GM21515 (cell line): ENCODE data around the gene ZNF3.
"Not testable (repeated sequence)": the region's sequence is repeated elsewhere in the genome, so short reads cannot be mapped to it uniquely, and the experiment has no call there.

Experiments used
- ATAC-seq: cut with Tn5 transposase; IDR thresholded peaks from one replicate; pipeline ENCODE4 v1.9.1; 2021; ENCODE audit not compliant: unreplicated experiment

The ZNF3 gene

DNA sequence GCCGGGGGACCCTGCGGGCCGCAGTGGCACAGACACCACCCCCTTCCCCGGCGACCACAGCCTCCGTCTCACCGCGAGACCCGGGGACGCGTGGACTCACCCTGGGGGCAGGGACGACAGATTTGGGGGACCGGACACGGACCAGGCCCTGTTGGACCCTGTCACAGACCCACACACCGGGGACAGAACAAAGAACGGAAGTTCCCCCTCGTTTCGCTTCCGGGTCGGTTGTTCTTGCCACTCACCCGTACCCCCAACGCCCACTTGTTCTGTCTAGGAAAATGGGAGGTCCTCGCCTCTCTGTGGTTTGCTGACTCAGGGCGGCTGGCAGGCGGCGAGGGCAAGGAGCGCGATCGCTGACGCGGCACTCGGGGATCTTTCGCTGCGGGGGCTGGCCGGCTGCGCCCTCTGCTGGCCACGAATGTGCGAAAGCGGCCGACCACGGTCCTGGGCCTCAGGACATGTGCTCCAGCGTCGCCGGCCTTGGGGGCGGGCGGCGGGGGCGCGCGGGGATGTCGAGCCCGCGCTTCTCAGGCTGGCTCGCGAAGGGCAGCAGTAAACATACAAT, at the start of gene ZNF3:
ZNF3 (minus strand) TSS at position 189 of the 568 bp plus-strand sequence. CDS start 4,366 bp downstream, outside the sequence.
- peak; percentile 83 for ATAC-seq

DNA sequence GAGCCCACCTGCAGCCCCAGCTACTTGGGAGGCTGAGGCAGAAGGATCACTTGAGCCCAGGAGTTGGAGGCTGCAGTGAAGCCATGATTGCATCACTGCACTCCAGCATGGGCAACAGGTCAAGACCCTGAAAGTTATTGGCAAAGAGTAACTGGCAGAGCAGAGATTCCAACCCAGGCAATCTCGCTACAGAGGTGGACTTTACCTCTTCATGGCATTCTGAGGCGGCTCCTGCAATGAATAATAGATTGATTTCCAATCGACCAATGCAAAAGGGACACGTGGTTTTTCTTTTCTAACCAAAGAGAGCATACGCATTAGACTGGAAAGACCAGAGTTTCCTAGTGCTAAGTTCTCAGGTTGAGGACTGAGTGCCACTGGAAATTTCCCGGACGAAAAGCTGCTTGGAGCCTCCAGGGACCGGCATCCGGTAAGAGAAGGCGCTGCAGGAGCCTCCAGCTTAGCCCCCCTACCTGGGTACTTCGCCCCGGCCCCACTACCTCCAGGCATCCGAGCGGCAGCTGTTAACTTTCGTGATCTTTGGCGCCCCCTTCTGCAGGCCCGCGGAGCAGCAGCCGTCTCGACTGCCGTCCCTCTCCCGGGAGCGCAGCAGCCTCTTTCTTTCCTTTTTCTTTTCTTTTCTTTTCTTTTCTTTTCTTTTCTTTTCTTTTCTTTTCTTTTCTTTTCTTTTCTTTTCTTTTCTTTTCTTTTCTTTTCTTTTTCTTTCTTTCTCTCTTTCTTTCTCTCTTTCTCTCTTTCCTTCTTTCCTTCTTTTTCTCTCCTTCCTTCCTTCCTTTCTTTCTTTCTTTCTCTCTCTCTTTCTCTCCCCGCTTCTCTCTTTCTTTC, 49.3 kb upstream of the ZNF3 start:
- no peak for ATAC-seq

DNA sequence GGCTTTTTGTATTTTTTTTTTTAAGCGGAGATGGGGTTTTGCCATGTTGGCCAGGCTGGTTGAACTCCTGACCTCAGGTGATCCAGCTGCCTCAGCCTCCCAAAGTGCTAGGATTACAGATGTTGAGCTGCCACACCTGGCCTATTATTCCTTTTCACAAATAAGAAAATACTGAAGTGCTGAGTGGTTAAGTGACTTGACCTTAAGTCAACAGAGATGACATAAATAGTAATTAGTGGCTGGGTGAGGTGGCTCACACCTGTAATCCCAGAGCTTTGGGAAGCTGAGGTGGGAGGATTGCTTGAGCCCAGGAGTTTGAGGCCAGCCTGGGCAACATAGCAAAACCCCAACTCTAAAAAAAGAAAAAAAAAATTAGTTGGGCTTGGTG, 48.7 kb upstream of the ZNF3 start:
- ATAC-seq, result not testable (repeated sequence)

DNA sequence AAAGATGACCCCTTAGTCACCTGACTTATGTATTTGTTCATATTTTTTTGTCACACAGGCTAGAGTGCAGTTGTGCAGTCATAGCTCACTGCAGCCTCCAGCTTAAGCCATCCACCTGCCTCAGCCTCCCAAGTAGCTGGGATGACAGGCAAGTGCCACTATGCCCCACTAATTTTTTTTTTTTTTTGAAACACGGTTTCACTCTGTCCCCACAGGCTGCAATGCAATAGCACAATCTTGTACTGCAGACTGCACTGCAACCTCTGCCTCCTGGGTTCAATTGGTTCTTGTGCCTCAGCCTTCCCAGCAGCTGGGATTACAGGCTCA, 47.1 kb upstream of the ZNF3 start:
- ATAC-seq, result no peak

DNA sequence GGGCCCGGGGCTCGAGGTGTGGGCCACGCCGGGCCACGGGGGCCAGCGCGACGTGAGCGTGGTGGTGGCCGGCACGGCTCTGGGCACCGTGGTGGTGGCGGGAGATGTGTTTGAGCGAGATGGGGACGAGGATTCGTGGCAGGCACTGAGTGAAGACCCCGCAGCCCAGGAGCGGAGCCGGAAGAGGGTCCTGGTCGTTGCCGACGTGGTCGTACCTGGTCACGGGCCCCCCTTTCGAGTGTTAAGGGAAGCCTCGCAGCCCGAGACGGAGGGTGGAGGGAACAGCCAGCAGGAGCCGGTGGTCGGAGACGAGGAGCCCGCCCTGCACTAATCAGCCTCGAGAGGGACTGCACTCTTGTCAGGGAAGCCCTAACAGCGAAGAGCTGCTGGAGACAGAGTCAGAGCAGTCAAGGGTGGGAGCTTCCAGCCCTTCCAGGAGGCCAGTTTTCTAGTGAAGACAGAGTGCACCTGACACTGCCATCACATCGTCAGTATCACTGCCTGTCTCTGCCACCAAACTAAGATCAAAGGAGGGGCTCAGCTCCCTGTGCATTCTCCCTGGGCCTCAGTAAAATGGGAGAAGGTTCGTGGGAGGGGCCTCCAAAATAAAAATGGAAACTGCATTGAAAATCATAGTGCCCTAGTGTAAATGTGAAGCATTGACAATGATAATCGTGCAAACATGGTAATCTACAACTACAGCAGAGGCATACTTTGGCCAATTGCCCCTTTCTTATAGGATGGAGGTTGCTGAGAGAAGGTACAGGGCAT, 46.5 kb upstream of the ZNF3 start:
- peak; percentile 1 for ATAC-seq

DNA sequence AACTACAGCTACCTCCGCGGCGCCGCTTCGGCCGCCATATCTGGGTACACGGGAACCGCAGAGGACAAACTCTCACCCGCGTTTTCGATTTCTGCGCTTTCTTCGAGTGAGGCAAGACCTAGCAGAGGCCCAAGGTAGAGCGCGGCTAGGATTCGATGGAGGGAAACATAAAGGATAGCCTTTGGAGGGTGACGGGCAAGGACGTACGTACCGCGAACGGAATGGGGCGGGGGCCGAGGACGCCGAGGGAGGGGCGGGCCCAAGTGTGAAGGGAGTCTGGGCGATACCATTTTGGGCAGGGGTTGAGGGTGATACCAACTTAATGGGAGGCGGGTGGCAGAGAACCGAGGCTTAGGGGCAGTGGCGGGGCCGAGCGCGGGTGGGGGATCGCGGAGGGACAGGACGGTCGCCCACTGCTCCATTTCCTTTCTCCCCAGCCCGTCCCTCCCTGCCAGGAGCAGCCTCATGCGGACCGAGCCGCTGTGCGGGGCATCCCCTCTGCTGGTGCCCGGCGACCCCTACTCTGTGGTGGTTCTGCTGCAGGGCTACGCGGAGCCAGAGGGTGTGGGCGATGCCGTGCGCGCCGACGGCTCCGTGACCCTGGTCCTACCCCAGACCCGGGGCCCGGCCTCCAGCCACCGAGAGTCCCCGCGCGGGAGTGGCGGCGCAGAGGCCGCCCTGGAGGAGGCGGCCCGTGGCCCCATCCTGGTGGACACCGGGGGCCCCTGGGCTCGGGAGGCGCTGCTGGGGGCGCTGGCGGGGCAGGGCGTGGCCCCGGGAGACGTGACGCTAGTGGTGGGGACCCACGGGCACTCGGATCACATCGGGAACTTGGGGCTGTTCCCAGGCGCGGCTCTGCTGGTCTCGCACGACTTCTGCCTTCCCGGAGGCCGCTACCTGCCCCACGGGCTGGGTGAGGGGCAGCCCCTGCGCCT, 45.7 kb upstream of the ZNF3 start, which contains the start of gene MBLAC1:
MBLAC1 (plus strand) TSS at position 37 of the 935 bp plus-strand sequence; CDS start at position 466, 429 bp downstream.
- peak; percentile 58 for ATAC-seq

DNA sequence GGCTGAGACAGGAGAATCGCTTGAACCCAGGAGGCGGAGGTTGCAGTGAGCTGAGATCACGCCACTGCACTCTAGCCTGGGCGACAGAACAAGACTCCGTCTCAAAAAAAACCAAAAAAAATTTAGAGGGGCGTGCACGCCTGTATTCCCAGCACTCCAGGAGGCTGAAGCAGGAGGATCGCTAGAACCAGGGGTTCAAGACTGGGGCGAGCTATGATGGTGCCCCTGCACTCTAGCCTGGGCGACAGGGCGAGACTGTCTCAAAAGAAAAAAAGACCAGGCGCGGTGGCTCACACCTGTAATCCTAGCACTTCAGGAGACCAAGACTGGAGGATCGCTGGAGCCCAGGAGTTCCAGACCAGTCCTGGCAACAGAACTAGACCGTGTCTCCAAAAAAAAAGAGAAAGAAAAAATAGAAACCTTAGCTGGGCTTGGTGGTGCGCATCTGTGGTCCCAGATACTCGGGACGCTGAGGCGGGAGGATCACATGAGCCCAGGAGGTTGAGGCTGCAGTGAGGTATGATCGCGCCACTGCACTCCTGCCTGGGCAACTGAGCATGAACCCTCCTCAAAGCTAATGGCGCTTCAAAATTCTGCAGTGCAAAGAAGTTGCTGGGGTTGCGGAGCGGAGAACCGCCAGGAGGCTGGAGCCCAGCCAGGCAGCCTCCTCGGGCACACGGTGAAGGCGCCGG, 44.9 kb upstream of the ZNF3 start:
- peak; percentile 26 for ATAC-seq

DNA sequence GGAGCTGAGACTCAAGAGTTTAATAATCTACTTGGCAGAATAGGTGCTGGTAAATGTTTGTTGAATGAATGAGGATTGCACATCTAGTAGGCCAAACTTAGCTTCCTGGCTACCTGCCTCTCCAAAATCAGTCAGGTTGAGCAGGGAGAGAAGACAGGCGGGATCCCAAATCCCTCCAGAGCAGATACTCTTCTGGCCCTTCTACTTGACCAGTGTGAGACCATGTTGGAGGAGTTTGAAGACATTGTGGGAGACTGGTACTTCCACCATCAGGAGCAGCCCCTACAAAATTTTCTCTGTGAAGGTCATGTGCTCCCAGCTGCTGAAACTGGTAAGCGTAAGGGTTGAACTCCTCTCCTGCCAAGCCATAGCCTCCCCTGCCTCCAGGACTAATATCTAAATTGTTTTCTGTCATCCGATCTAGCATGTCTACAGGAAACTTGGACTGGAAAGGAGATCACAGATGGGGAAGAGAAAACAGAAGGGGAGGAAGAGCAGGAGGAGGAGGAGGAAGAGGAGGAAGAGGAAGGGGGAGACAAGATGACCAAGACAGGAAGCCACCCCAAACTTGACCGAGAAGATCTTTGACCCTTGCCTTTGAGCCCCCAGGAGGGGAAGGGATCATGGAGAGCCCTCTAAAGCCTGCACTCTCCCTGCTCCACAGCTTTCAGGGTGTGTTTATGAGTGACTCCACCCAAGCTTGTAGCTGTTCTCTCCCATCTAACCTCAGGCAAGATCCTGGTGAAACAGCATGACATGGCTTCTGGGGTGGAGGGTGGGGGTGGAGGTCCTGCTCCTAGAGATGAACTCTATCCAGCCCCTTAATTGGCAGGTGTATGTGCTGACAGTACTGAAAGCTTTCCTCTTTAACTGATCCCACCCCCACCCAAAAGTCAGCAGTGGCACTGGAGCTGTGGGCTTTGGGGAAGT, 43.0 kb upstream of the ZNF3 start:
- ATAC-seq, result no peak

DNA sequence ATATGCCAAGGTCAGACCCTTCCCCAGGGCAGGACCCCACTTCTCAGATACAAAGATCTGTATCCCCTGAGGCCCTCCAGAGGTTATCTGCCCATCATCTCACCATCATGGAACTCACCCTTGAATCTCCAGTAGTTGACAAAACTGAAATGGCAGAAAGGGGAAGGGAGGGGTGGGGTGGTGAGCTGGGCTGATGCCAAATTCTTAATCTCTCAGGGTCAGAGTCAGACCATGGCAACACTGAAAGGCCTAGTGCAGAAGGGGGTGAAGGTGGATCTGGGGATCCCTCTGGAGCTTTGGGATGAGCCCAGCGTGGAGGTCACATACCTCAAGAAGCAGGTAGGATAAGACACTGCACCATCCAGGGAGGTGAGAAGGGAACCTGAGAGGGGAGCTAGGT, 41.0 kb upstream of the ZNF3 start:
- ATAC-seq, result no peak

DNA sequence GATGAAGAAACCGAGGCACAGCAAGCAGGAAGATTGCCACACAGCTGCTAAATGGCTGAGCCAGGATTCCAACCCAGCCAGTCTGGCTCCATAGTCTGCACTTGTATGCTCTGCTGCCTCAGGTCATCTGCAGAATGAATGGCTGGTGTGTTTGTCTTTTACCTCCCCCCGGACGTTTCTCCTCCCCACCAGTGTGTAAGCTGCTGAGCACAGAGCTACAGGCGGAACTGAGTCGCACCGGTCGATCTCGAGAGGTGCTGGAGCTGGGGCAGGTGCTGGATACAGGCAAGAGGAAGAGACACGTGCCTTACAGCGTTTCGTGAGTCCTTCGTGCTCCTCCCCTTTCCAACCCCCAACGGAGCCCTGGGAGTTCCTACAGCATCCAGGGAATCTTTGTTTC, 40.5 kb upstream of the ZNF3 start:
- no peak for ATAC-seq

DNA sequence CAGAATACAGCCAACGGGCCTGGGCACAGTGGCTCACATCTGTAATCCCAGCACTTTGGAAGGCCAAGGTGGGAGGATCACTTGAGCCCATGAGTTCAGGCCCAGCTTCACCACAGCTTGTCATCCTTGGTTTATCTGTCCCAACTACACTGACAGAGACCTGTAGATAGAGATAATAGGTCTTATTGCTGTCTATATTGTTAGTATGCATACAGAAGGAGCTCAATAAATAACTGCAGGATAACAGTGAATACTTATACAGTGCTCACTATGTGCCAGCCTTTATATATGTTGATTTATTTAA, 39.2 kb upstream of the ZNF3 start:
- ATAC-seq, result no peak

DNA sequence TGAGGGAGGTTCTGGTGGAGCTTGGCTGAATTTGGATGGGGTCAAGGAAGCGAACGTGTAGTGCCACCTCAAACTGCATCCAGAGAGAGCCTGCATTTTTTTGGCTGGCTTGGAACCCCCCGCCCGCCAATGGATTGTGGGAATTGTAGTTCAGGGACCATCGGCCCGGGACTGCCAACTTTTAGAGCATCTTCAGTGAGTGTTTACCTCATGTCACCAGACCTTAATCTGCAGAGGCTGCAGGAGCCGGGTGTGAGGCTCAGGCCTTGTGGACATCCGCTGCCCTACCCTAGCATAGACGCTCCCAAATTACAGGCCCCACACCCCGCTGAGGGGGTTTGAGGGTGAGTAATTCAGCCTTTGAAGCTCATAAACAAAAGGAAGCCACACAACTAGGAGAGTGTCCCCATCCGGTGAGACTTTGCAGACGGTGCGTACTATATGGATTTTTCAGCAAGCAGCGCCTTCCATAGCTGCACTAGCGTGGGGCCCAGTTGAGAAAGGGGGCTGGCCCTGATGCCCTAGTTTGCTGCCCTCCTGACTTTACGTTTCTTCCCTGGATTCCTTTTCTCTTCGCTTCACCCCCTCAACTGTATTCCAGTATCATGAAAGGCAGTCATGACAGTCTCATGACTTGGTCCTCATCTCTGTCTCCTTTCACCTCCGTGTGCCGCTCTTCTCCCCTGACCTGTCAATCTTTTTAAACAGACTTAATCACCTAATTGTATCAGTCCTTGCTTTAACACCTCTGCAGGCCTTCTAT, 38.6 kb upstream of the ZNF3 start:
- ATAC-seq, result peak; percentile 32

DNA sequence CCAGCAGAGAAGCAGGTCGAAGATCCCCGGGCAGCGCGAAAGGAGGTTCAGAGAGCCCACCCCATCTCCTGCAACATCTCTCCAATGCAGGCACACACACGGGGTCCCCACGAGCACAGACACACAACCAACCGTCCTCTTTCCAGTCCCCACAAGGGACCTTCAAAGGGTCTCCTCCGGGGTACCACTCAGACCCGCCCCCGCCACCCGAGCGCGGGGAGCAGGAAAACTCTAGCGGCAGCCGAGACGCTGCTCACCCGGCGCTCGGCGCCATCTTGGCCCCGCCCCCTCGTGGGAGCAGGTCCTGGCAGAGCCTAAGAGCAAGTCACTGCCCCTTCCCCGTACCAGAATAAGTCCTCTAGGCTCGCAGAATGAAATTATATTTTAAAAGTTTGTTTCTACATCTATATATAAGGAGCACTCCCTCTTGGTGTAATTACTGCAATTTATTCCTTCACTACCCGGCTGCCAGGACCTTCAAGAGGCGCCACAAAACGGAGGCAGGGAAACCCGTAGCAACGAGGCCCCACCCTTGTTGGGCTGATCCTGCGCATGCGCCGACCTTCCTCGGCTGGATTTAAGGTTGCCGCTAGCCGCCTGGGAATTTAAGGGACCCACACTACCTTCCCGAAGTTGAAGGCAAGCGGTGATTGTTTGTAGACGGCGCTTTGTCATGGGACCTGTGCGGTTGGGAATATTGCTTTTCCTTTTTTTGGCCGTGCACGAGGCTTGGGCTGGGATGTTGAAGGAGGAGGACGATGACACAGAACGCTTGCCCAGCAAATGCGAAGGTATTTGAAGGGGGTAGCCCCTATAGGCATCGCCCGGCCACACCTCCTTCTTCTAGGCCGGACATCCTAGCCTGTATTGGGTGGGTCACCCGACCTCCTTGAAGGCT, 37.8 kb upstream of the ZNF3 start, which contains the start of the genes CNPY4 and TAF6:
CNPY4 (plus strand) TSS at position 563 of the 898 bp plus-strand sequence; CDS start at position 674, 111 bp downstream.
TAF6 (minus strand) TSS at position 287 of the 898 bp plus-strand sequence. CDS start 5,149 bp downstream, outside the sequence.
- peak; percentile 65 for ATAC-seq

DNA sequence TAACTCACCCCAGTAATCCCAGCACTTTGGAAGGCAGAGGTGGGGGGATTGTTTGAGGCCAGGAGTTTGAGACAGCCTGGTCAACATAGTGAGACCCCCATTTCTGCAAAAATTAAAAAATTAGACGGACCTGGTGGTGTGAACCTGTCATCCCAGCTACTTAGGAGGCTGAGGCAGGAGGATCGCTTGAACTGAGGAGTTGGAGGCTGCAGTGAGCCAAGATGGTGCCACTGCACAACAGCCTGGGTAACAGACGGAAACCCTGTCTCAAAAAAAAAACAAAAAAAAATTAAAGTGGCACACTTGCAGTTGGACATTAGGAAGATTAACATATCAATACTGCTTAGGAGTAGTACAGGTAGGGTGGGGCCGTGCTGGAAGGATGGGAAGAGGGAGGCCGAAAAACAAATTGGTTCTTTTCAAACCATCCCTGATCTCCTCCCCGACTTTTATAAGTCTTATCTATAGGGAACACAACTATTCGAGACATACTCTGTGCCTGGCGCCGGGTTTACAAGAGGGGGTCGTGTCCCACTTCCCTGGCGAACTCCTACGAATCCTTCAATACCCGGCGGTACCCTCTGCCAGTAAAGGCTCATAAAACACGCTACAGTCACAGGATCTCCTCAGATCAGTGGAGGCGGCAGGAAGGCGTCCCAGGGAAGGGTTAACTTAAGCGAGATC, 37.0 kb upstream of the ZNF3 start:
- ATAC-seq, result no peak

DNA sequence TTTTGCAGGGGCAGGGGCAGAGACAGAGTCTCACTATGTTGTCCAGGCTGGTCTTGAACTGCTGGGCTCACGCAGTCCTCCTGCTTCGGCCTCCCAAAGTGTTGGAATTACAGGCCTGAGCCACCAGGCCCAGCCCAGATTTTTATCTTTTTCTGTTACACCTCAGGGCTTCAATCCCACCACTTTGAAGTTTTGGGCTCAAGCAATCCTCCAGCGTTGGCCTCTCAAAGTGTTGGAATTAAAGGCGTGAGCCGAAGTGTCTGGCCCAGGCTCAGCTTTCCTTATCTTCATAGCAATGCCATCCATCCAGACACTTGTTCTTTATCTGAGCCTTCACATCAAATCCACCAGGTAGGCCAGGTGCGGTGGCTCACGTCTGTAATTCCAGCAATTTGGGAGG, 33.5 kb upstream of the ZNF3 start:
- no peak for ATAC-seq

DNA sequence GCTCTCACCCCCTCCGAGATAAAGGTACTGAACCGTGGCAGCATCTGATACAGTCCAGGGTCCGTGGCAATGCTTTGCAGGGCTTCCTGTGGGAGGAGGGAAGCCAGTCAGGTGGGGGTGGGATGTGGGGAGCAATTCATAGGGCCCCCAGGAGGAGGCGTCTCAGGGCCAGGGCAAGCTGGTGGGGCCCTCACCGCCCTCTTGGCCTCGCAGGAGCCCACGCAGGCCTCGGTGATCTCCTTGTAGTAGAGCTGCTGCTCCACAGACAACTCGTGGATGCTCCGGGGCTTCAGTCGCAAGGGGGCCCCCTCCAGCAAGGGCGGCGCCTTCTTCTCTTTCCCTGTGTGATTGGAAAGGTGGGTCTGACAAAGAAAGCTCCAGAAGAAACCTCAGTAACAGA, 30.4 kb upstream of the ZNF3 start:
- no peak for ATAC-seq

DNA sequence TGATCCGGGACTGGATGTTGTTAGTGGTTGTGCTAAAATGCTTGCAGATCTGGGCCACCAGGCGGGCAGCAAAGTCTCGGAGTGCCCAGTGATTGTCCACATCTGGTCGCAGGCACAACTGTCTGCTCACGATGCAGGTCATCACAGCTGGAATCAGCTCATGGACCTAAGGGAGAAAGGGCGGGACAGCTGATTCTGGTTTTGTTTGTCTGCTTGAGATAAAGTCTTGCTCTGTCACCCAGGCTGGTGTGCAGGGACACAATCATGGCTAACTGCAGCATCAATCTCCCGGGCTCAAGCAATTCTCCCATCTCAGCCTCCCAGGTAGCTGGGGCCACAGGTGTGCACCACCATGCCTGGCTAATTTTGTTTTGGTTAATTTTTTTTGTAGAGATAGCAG, 29.6 kb upstream of the ZNF3 start:
- no peak for ATAC-seq
